Naive thymus-derived CD8-positive, alpha-beta T cell (primary cell): ENCODE results near the gene PCGF3. TPM values are rescaled to one million over a fixed set of nuclear protein-coding genes. Genes with fewer than 3 reads are reported as not detected.
"Not testable (repeated sequence)": the region's sequence is repeated elsewhere in the genome, so short reads cannot be mapped to it uniquely, and the experiment has no call there.

Source experiments
- ATAC-seq, 2 donors: fragments of 150-1000 bp; cut with Tn5 transposase in 1 of 2; sonication (Bioruptor Pico), chemical (Tn5 transposase) in 1 of 2; 1 replicate in 1 of 2; 2 replicates in 1 of 2; pipeline ENCODE4 v1.10.0; 2021; ENCODE audit warnings: mild to moderate bottlenecking in 2 of 2, moderate library complexity in 2 of 2
- POLR2A ChIA-PET: fragments of 350-600 bp; sonication (Branson Sonifier 250); formaldehyde crosslinking; loops from one replicate; lab custom pipeline; 2021; ENCODE audit warnings: antibody characterized with exemption; lab: Charles Lee
- DNase-seq, 10 donors: peaks; one replicate each; pipeline versions ENCODE4 v3.0.0 to v3.0.0-alpha.2; 2020 to 2022
- H3K27ac Mint-ChIP-seq, 10 donors: one replicate each; pipeline ENCODE4 v1.8.0; 2020 to 2022; ENCODE audit warnings: mild to moderate bottlenecking in 10 of 10, mixed read lengths in 10 of 10, moderate library complexity in 4 of 10, inconsistent platforms in 1 of 10
- H3K27me3 Mint-ChIP-seq, 5 donors: one replicate each; pipeline ENCODE4 v1.8.0; 2021 to 2022; ENCODE audit warnings: mixed read lengths in 5 of 5
- H3K36me3 Mint-ChIP-seq, 3 donors: one replicate each; pipeline ENCODE4 v1.8.0; 2020 to 2022; ENCODE audit warnings: mixed read lengths in 3 of 3, mild to moderate bottlenecking in 2 of 3, inconsistent platforms in 1 of 3
- H3K4me1 Mint-ChIP-seq, 4 donors: one replicate each; pipeline ENCODE4 v1.8.0; 2021 to 2022; ENCODE audit warnings: mixed read lengths in 4 of 4
- H3K4me3 Mint-ChIP-seq, 10 donors: one replicate each; pipeline ENCODE4 v1.8.0; 2020 to 2022; ENCODE audit warnings: mild to moderate bottlenecking in 10 of 10, mixed read lengths in 10 of 10, moderate library complexity in 6 of 10, inconsistent platforms in 1 of 10
- H3K9me3 Mint-ChIP-seq, 9 donors: one replicate each; pipeline ENCODE4 v1.8.0; 2020 to 2022; ENCODE audit warnings: mixed read lengths in 9 of 9, mild to moderate bottlenecking in 3 of 9, inconsistent platforms in 1 of 9, moderate library complexity in 1 of 9
- polyA plus RNA-seq, 3 donors: library from polyadenylated mRNA; unstranded; fragments of 300-500 nt; fragmentation: Illumina TruSeq; gene quantifications; one replicate each; pipeline ENCODE4 v1.2.3, GENCODE V29; 2021
- total RNA-seq, 8 experiments: library from RNA in 2 of 8; stranded (reverse) in 2 of 8; gene quantifications; one replicate each; pipeline ENCODE4 v1.2.3 and lab custom pipeline; 2021 to 2026

The PCGF3 gene
- total and polyA plus RNA-seq, 5 experiments from 2014 or later: 3.4 to 49.3 (median 4.4) TPM

GRCh38 chr4:686413-687040, 19.1 kb upstream of the PCGF3 start:
- H3K4me3 Mint-ChIP-seq: no peak overlapping the region
- ATAC-seq: no peak
- POLR2A ChIA-PET: no interaction called here
- H3K27ac Mint-ChIP-seq: no peak overlapping the region
- H3K4me1 Mint-ChIP-seq: peaks cover 2 to 13% (median 9%) of the 10 kb centered on the region in 4 donors
- H3K27me3 Mint-ChIP-seq: peaks cover 2 to 21% (median 13%) of the 10 kb centered on the region in 5 donors
- H3K9me3 Mint-ChIP-seq: no peaks in the 10 kb centered on the region
- peaks cover 0 to 2% (median 0%) of the 10 kb centered on the region in 3 donors for H3K36me3 Mint-ChIP-seq
- no peak for DNase-seq

GRCh38 chr4:687048-687970, 18.3 kb upstream of the PCGF3 start:
- POLR2A ChIA-PET: no interaction called here
- ATAC-seq: no peak
- H3K36me3 Mint-ChIP-seq: peaks cover 0 to 2% (median 0%) of the 10 kb centered on the region in 3 donors
- peak overlapping the region in 4 of 10 donors; percentile 1 to 42 (median 26) for H3K4me3 Mint-ChIP-seq
- peaks cover 2 to 24% (median 13%) of the 10 kb centered on the region in 5 donors for H3K27me3 Mint-ChIP-seq
- peak in 1 of 10 donors; percentile 17 for DNase-seq
- H3K4me1 Mint-ChIP-seq: peaks cover 2 to 13% (median 9%) of the 10 kb centered on the region in 4 donors
- peak overlapping the region in 2 of 10 donors; percentile 43 to 84 for H3K27ac Mint-ChIP-seq
- no peaks in the 10 kb centered on the region for H3K9me3 Mint-ChIP-seq

- peak; percentile 21 to 22 for ATAC-seq
- Mint-ChIP-seq H3K27ac (peak overlapping the region in 2 of 10 donors; percentile 43 to 84), H3K36me3 (peaks cover 0 to 2% (median 0%) of the 10 kb centered on the region in 3 donors), H3K4me3 (peak overlapping the region in 5 of 10 donors; percentile 33 to 55 (median 47)), H3K4me1 (peaks cover 2 to 12% (median 7%) of the 10 kb centered on the region in 4 donors), H3K27me3 (peaks cover 2 to 28% (median 13%) of the 10 kb centered on the region in 5 donors), H3K9me3 (no peaks in the 10 kb centered on the region)
- POLR2A ChIA-PET: no interaction called here
- DNase-seq: no peak
Measured at GRCh38 chr4:687971-688853, 17.4 kb upstream of the PCGF3 start.

- peak within 1 kb of the TSS in 6 of 10 donors; percentile 33 to 55 (median 44) for H3K4me3 Mint-ChIP-seq
- peaks cover 0 to 12% (median 2%) of the 10 kb centered on the region in 4 donors for H3K4me1 Mint-ChIP-seq
- H3K27me3 Mint-ChIP-seq: peaks cover 2 to 28% (median 13%) of the 10 kb centered on the region in 5 donors
- peak; percentile 55 to 63 for ATAC-seq
- POLR2A ChIA-PET: no interaction called here
- H3K9me3 Mint-ChIP-seq: no peaks in the 10 kb centered on the region
- no peak for DNase-seq
- peak within 1 kb of the TSS in 2 of 10 donors; percentile 8 to 43 for H3K27ac Mint-ChIP-seq
- H3K36me3 Mint-ChIP-seq: peaks cover 0 to 2% (median 0%) of the 10 kb centered on the region in 3 donors
Measured at GRCh38 chr4:688854-689681, 16.6 kb upstream of the PCGF3 start, which contains the start of gene SLC49A3. Gene SLC49A3, minus strand, starts transcription at chr4:689151. Its CDS starts 24 bp downstream, at chr4:689127.

GRCh38 chr4:689723-690122, 15.9 kb upstream of the PCGF3 start:
- DNase-seq (no peak), ATAC-seq (no peak)
- Mint-ChIP-seq H3K27ac (peak overlapping the region in 1 of 10 donors; percentile 8), H3K4me3 (peak overlapping the region in 2 of 10 donors; percentile 32 to 34), H3K27me3 (peaks cover 4 to 28% (median 17%) of the 10 kb centered on the region in 5 donors), H3K4me1 (peaks cover 0 to 12% (median 2%) of the 10 kb centered on the region in 4 donors), H3K9me3 (no peaks in the 10 kb centered on the region), H3K36me3 (peaks cover 0 to 2% (median 0%) of the 10 kb centered on the region in 3 donors)
- POLR2A ChIA-PET: no interaction called here

- DNase-seq: peak in 1 of 10 donors; percentile 55
- Mint-ChIP-seq H3K4me3 (no peak overlapping the region), H3K36me3 (no peaks in the 10 kb centered on the region), H3K4me1 (peaks cover 0 to 7% (median 1%) of the 10 kb centered on the region in 4 donors), H3K27me3 (peaks cover 2 to 15% (median 10%) of the 10 kb centered on the region in 5 donors), H3K9me3 (no peaks in the 10 kb centered on the region), H3K27ac (no peak overlapping the region)
- POLR2A ChIA-PET: no interaction called here
- ATAC-seq: no peak
Measured at GRCh38 chr4:692771-693554, 12.7 kb upstream of the PCGF3 start.

GRCh38 chr4:694341-694940, 11.2 kb upstream of the PCGF3 start:
- Mint-ChIP-seq H3K4me1 (peaks cover 0 to 11% (median 2%) of the 10 kb centered on the region in 4 donors), H3K27me3 (peaks cover 2 to 12% (median 8%) of the 10 kb centered on the region in 5 donors)
- DNase-seq, H3K9me3 Mint-ChIP-seq, POLR2A ChIA-PET, H3K36me3 Mint-ChIP-seq, H3K27ac Mint-ChIP-seq, H3K4me3 Mint-ChIP-seq, ATAC-seq: not testable (repeated sequence)

- peaks cover 0 to under 1% (median 0%) of the 10 kb centered on the region in 5 donors for H3K27me3 Mint-ChIP-seq
- DNase-seq: peak in 1 of 10 donors; percentile 36
- ATAC-seq: no peak
- H3K4me3 Mint-ChIP-seq: no peak overlapping the region
- no peaks in the 10 kb centered on the region for H3K36me3 Mint-ChIP-seq
- POLR2A ChIA-PET: interaction anchor here (1.4 kb wide), 1 partner anchor 25 kb away, joined by 4 read pairs; the partner anchor contains the start of gene MYL5
- H3K9me3 Mint-ChIP-seq: no peaks in the 10 kb centered on the region
- H3K27ac Mint-ChIP-seq: peak overlapping the region in 1 of 10 donors; percentile 24
- H3K4me1 Mint-ChIP-seq: peaks cover 0 to 16% (median 2%) of the 10 kb centered on the region in 4 donors
Measured at GRCh38 chr4:699816-700580, 5.6 kb upstream of the PCGF3 start.

GRCh38 chr4:700587-701264, 4.9 kb upstream of the PCGF3 start:
- H3K4me1 Mint-ChIP-seq: peaks cover 3 to 18% (median 7%) of the 10 kb centered on the region in 4 donors
- peak overlapping the region in 1 of 10 donors; percentile 38 for H3K4me3 Mint-ChIP-seq
- H3K27ac Mint-ChIP-seq: no peak overlapping the region
- DNase-seq (peak in 1 of 10 donors; percentile 30), ATAC-seq (no peak)
- POLR2A ChIA-PET: interaction anchor here (1.4 kb wide), 1 partner anchor 26 kb away, joined by 4 read pairs; the partner anchor contains the start of gene MYL5
- no peaks in the 10 kb centered on the region for H3K9me3 Mint-ChIP-seq
- no peaks in the 10 kb centered on the region for H3K36me3 Mint-ChIP-seq
- H3K27me3 Mint-ChIP-seq: no peaks in the 10 kb centered on the region
